Upper lobe of left lung (tissue), 6 donors: ENCODE data around the gene MCM3. TPM values are rescaled to one million over a fixed set of nuclear protein-coding genes. Genes with fewer than 3 reads are reported as not detected.

Experiments
- ATAC-seq, 2 donors: fragments of 200-7000 bp; cut with Tn5 transposase; one replicate each; pipeline ENCODE4 v1.9.1; 2022; ENCODE audit warnings: mild to moderate bottlenecking in 2 of 2, moderate library complexity in 2 of 2; ENCODE audit not compliant: low FRiP score in 2 of 2
- DNase-seq, 2 donors: peaks; one replicate each; pipeline ENCODE4 v3.0.0-alpha.2; 2019 to 2020
- H3K27ac ChIP-seq, 4 donors: fragments of 200-600 bp; sonication (generic); one replicate each; pipeline ENCODE4 v1.5.1; 2016 to 2019
- H3K27me3 ChIP-seq, 4 donors: fragments of 200-600 bp; sonication (generic); one replicate each; pipeline ENCODE4 v1.5.1; 2017 to 2019
- H3K36me3 ChIP-seq, 4 donors: fragments of 200-600 bp; sonication (generic); one replicate each; pipeline ENCODE4 v1.5.1; 2016 to 2019
- H3K4me1 ChIP-seq, 4 donors: fragments of 200-600 bp; sonication (generic); one replicate each; pipeline ENCODE4 v1.5.1; 2018 to 2019
- H3K4me3 ChIP-seq, 4 donors: fragments of 200-600 bp; sonication (generic); one replicate each; pipeline ENCODE4 v1.5.1; 2017 to 2019; ENCODE audit warnings: mild to moderate bottlenecking in 2 of 4, moderate library complexity in 1 of 4
- H3K9me3 ChIP-seq, 4 donors: fragments of 200-600 bp; sonication (generic); one replicate each; pipeline ENCODE4 v1.5.1; 2018 to 2019
- EP300 ChIP-seq, 4 donors: sonication (generic); formaldehyde crosslinking; IDR thresholded peaks; one replicate each; pipeline ENCODE4 v1.5.1; 2017; ENCODE audit warnings: antibody characterized with exemption in 4 of 4, control low read depth in 2 of 4
- POLR2A ChIP-seq, 4 donors: fragments of 450-650 bp; IDR thresholded peaks; one replicate each; pipeline ENCODE4 v1.5.1; 2016 to 2017; ENCODE audit warnings: antibody characterized with exemption in 4 of 4, mild to moderate bottlenecking in 2 of 4
- POLR2AphosphoS5 ChIP-seq, 2 donors: sonication (generic); formaldehyde crosslinking; IDR thresholded peaks; one replicate each; pipeline ENCODE4 v1.5.1; 2017; ENCODE audit warnings: antibody characterized with exemption in 2 of 2
- WGBS, 2 donors: methylation state at CpG; one replicate each; pipeline ENCODE4 v1.1.5; 2017 to 2018; 5-methylcytosine and 5-hydroxymethylcytosine counted together
- total RNA-seq, 6 donors: library from RNA; depleted of rRNA in 4 of 6; stranded (reverse); fragments of >200 nt in 4 of 6; gene quantifications; one replicate each; pipeline versions ENCODE4 v1.1.0 to v1.2.1, GENCODE V29; 2016 to 2021
- TF ChIP-seq, protein P1 (sequence below), 6 experiments: fragments of 450-650 bp in 4 of 6; fragments of 200-600 bp in 2 of 6; sonication (generic) in 2 of 6; IDR thresholded peaks; one replicate each; pipeline ENCODE4 v1.5.1; 2016 to 2019; ENCODE audit warnings: antibody characterized with exemption in 6 of 6
- donor health status: DM: no; HTN: no; CAD: no; lungs with moderate emphysema.
- donor health status: DM: no; HTN: yes; CAD: no; lungs with severe emphysema.

The MCM3 gene
- total RNA-seq, 6 donors from 2014 or later = 20.4 to 35.9 (median 28.2) TPM

DNA sequence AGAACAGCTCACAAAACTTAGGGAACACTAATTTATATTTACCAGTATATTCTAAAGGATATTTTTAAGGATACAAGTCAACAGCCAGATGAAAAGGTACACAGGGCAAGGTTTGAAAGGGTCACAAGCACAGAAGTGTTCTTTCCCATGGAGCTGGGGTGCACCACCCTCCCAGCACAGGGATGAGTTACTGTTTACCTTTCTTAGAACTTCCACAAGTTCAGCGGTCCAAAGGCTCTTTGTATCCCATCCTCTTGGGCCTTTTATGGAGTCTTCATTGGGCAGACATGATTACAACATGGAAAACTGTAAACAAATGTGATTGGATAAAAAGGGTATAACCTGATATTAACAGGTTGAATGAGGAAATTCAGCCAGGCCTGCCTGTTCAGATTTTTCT is 39.1 kb downstream of the MCM3 start:
- no peak for DNase-seq
- ATAC-seq = no peak
- no peak overlapping the region for H3K27ac ChIP-seq
- TF ChIP-seq, protein P1, sequence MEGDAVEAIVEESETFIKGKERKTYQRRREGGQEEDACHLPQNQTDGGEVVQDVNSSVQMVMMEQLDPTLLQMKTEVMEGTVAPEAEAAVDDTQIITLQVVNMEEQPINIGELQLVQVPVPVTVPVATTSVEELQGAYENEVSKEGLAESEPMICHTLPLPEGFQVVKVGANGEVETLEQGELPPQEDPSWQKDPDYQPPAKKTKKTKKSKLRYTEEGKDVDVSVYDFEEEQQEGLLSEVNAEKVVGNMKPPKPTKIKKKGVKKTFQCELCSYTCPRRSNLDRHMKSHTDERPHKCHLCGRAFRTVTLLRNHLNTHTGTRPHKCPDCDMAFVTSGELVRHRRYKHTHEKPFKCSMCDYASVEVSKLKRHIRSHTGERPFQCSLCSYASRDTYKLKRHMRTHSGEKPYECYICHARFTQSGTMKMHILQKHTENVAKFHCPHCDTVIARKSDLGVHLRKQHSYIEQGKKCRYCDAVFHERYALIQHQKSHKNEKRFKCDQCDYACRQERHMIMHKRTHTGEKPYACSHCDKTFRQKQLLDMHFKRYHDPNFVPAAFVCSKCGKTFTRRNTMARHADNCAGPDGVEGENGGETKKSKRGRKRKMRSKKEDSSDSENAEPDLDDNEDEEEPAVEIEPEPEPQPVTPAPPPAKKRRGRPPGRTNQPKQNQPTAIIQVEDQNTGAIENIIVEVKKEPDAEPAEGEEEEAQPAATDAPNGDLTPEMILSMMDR (IDR thresholded peaks at IDR 0.05) = no peak
- no peak for TF ChIP-seq EP300 (IDR thresholded peaks at IDR 0.05)
- TF ChIP-seq POLR2A (IDR thresholded peaks at IDR 0.05) = no peak
- no peak for TF ChIP-seq POLR2AphosphoS5 (IDR thresholded peaks at IDR 0.05)
- H3K36me3 ChIP-seq = no peaks in the 10 kb centered on the region
- H3K4me3 ChIP-seq = no peak overlapping the region
- no peaks in the 10 kb centered on the region for H3K9me3 ChIP-seq
- no peaks in the 10 kb centered on the region for H3K27me3 ChIP-seq
- WGBS, 2 donors = 92 to 96% methylated on average over 1 of the region's 1 CpG
- H3K4me1 ChIP-seq = no peaks in the 10 kb centered on the region

DNA sequence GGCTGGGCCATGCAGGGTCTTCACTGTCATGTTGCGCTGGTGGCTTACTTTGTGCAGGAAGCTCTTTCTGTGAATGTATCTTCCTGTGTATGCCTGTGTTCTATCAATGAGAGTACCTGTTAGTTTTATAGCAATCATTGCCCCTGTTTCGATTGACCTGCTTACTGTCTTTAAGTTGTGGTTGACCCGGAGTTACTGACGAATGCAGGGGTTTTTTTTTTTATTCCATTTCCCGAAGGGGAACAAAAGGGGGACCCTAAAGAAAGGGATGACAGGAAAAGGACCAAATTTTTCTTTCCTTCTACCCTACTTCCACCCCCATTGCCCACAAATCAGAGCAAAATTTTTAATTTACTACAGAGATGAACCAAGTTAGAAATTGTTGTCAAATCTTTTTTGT is 40.1 kb downstream of the MCM3 start, which contains the start of gene IL17F:
Gene IL17F, minus strand, starts transcription at position 101 of the 400 bp plus-strand sequence. Its CDS starts 71 bp downstream, at position 30.
- no peaks in the 10 kb centered on the region for H3K9me3 ChIP-seq
- H3K27me3 ChIP-seq = no peaks in the 10 kb centered on the region
- no peak within 1 kb of the TSS for H3K27ac ChIP-seq
- TF ChIP-seq, protein P1 (IDR thresholded peaks at IDR 0.05) = no peak
- TF ChIP-seq POLR2AphosphoS5 (IDR thresholded peaks at IDR 0.05) (no peak), POLR2A (IDR thresholded peaks at IDR 0.05) (no peak), EP300 (IDR thresholded peaks at IDR 0.05) (no peak)
- H3K4me3 ChIP-seq = no peak within 1 kb of the TSS
- H3K36me3 ChIP-seq = no peaks in the 10 kb centered on the region
- ATAC-seq = no peak
- DNase-seq = no peak
- 81 to 85% methylated on average over 5 of the region's 5 CpGs for WGBS, 2 donors
- H3K4me1 ChIP-seq = no peaks in the 10 kb centered on the region

DNA sequence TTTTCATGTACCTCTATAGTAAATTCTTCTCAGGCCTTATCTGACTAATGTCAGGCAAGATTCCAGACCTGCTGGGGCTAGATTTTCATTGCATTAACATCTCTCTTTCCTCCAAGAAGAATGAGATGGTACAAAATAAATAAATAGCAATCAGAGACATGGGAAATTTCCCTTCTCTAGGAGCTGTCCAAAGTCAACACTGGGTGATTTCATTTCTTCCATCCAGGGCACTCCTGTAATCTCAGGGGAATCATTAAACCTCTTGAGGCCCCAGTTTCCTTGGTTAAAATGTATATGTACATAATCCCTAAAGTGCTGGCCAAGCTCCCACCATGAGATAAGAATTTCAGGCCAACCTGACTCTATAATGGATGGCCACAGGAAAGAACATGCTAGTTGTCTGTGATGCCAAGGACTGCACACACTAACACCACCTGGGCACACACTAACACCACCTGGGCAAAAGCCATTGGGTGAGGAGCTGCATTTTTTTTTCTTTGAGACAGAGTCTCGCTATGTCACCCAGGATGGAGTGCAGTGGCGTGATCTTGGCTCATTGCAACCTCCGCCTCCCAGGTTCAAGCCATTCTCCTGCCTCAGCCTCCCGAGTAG is 41.2 kb downstream of the MCM3 start:
- Histone ChIP-seq H3K4me1 (no peaks in the 10 kb centered on the region), H3K27ac (no peak overlapping the region), H3K36me3 (no peaks in the 10 kb centered on the region), H3K27me3 (no peaks in the 10 kb centered on the region), H3K4me3 (no peak overlapping the region), H3K9me3 (no peaks in the 10 kb centered on the region)
- no peak for DNase-seq
- ATAC-seq = peak in 1 of 2 donors; percentile 40
- WGBS, 2 donors = 60 to 79% methylated on average over 4 of the region's 4 CpGs
- TF ChIP-seq, protein P1 (IDR thresholded peaks at IDR 0.05) = no peak
- TF ChIP-seq POLR2AphosphoS5 (IDR thresholded peaks at IDR 0.05) (no peak), POLR2A (IDR thresholded peaks at IDR 0.05) (no peak), EP300 (IDR thresholded peaks at IDR 0.05) (no peak)

DNA sequence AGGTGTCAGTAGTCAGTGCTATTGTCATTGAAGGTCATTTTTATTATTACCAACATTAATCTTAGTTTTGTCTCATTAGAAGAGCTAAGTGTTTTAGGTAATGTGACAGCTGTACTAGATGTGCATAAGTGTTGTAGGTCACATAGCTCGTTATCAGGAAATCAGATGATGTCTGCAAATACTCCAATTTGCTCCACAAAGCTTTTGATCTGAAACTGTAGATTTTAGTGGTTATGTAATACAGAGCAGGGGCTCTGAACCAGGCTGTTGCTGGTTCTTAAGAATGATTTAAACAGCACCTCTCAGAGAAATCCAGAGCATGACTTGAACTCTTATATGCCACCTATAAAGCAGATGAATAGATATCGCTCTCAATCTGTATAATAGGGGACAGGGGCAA is 42.7 kb downstream of the MCM3 start:
- Histone ChIP-seq H3K4me3 (no peak overlapping the region), H3K27ac (no peak overlapping the region), H3K9me3 (no peaks in the 10 kb centered on the region), H3K4me1 (no peaks in the 10 kb centered on the region), H3K27me3 (no peaks in the 10 kb centered on the region), H3K36me3 (no peaks in the 10 kb centered on the region)
- no peak for TF ChIP-seq POLR2A (IDR thresholded peaks at IDR 0.05)
- DNase-seq (no peak), ATAC-seq (no peak)
- WGBS, 2 donors = 53 to 64% methylated on average over 2 of the region's 2 CpGs

DNA sequence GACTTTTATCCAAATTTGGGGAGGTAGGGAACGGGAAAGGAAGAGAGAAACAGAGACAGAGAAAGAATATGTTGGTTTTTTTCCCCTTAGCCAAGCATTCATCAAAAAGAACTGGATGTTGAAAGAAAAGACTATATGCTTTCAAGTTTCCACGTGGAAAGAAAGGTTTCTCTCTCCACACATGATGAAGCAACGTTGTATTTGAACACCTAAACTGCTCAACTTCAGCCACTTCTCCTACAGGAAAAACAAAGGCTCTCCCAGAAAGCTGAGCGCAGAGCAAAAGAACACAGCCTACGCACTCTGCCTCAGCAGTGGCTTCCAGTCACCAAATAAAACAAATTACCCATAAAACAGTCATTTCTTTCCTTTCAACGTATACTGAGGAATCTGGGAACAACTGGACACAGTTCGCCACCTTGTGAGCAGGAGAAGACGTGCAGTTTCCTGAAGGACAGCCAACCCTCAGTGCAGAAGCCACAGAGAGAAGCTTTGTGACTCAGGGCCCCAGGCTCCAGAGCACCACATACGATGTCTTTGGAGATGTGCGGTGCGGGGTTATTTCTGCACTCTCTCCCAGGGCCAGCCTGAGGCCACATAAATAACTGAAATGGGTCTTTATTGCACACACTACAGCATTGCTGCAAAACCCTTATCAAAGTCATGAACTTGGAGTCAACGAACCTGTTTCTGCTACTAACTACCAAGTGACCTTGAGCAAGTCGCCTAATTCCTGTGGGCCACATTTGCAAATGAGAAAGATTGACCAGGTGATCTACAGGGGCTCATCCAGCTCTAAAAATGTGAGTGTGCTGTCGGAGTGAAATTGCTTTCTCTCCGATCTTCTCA is 50.3 kb downstream of the MCM3 start:
- WGBS, 2 donors = 47 to 53% methylated on average over 15 of the region's 15 CpGs
- ATAC-seq = no peak
- TF ChIP-seq POLR2A (IDR thresholded peaks at IDR 0.05) = no peak
- TF ChIP-seq, protein P1 (IDR thresholded peaks at IDR 0.05) = peak in 1 of 6 experiments; percentile 27
- H3K4me1 ChIP-seq = no peaks in the 10 kb centered on the region
- no peaks in the 10 kb centered on the region for H3K36me3 ChIP-seq
- no peaks in the 10 kb centered on the region for H3K27me3 ChIP-seq
- H3K4me3 ChIP-seq = no peak overlapping the region
- H3K9me3 ChIP-seq = no peaks in the 10 kb centered on the region
- no peak for DNase-seq
- no peak overlapping the region for H3K27ac ChIP-seq
